ENCODE data around the gene CGN. TPM values are rescaled to one million over a fixed set of nuclear protein-coding genes. Genes with fewer than 3 reads are reported as not detected.

CGN gene
- total RNA-seq, 1 experiment from 2014 or later: 20.3 TPM

DNA sequence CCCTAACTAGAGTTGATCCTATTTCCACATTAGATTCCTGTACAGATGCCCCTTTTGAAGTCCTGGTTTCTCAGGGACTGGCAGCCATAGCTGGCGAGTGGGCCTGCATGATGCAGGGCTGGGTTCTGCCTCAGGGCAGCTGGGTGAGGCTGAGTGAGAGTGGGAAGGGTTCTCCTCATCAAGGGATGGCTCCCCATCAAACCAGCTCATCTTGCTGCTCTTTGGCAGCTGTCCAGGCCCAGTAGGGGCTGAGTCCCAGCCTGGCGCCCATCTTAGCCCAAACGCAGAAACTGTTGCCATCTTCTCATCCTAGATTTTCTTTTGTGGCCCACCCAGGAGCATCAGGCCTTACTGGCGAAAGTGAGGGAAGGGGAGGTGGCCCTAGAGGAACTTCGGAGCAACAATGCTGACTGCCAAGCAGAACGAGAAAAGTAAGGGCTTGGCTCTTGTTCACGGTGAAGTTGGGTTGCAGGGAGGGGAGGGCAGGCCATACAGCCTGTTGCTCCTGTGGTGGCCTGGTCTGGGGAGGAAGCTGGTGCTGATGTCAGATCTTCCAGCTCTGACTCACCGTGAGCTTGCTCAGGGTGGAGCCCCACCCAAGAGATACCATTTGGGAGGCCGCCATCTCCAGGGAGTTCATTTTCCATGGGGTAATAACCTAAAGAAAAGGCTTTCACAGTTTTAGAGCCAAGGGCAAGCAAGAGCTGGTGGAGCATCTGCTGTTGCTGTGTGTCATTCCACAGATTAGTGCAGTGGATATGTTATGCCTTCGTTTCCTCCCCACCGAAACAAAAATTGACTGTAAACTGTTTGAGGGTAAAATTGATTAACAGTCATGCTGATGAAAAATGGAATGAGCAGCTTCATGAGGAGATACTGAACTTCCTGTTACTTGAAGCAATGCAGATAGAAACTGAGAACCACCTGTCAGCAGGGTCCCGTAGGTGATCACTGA is 63.7 kb downstream of the CGN start:
- H3K27me3 ChIP-seq (ENCODE audit: control insufficient read depth, insufficient read depth, low read length): no peaks in the 10 kb centered on the region
- DNase-seq: no peak
- H3K36me3 ChIP-seq (replicated peaks; ENCODE audit: control insufficient read depth, insufficient read depth, low read length): peaks cover 11% of the 10 kb centered on the region
- no peak overlapping the region for H3K4me3 ChIP-seq (ENCODE audit: insufficient read depth, low read depth, low read length)

- no peak overlapping the region for H3K4me3 ChIP-seq (ENCODE audit: insufficient read depth, low read depth, low read length)
- peaks cover 18% of the 10 kb centered on the region for H3K36me3 ChIP-seq (replicated peaks; ENCODE audit: control insufficient read depth, insufficient read depth, low read length)
- H3K27me3 ChIP-seq (ENCODE audit: control insufficient read depth, insufficient read depth, low read length): no peaks in the 10 kb centered on the region
- DNase-seq: peak; percentile 49
Measured at GRCh38 chr1:151577173-151577572, 66.0 kb downstream of the CGN start.

DNA sequence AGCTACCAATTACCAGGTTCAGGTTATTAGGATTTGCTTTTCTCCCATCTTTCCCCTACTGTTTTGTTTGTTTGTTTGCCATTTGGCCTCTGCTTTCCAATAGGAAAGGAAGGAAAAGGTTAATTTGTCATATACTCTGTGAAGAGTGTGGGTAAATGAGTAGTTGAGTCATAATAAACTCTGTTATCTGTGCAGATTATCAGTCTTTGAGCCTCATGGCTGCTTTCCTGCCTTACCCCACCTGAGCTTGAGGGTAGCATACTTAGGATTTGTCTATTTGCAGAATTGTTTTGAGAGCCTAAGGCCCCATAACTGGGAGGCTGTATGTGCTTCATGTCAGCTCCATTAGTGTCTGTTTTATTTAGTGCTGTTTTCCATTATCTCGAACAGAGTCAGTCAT is 67.8 kb downstream of the CGN start:
- Histone ChIP-seq H3K36me3 (replicated peaks; ENCODE audit: control insufficient read depth, insufficient read depth, low read length) (peaks cover 21% of the 10 kb centered on the region), H3K27me3 (ENCODE audit: control insufficient read depth, insufficient read depth, low read length) (no peaks in the 10 kb centered on the region), H3K4me3 (ENCODE audit: insufficient read depth, low read depth, low read length) (no peak overlapping the region)
- DNase-seq: no peak

- no peak for DNase-seq
- Histone ChIP-seq H3K27me3 (ENCODE audit: control insufficient read depth, insufficient read depth, low read length) (no peaks in the 10 kb centered on the region), H3K4me3 (ENCODE audit: insufficient read depth, low read depth, low read length) (no peak overlapping the region), H3K36me3 (replicated peaks; ENCODE audit: control insufficient read depth, insufficient read depth, low read length) (peaks cover 18% of the 10 kb centered on the region)
Measured at GRCh38 chr1:151579436-151580225, 68.4 kb downstream of the CGN start.

DNA sequence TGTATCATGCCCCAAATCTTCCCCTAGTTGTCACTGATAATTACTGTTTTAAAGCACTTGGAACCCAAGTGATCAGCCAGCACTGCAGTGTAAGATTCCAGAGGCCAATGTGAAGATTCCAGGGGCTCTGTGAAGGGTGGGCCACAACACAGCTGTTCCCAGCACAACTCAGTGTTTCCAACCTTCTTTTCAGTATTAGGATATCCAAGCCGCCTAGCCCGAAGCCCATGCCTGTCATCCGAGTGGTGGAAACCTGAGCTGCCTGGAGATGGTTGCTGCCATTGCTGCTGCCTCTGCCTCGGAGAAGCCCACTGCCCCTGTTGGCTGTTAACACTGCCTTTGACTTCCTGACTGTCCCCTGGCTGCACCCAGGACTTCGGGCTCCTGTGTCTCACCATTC is 70.3 kb downstream of the CGN start:
- no peak for DNase-seq
- no peaks in the 10 kb centered on the region for H3K27me3 ChIP-seq (ENCODE audit: control insufficient read depth, insufficient read depth, low read length)
- H3K4me3 ChIP-seq (ENCODE audit: insufficient read depth, low read depth, low read length): no peak overlapping the region
- H3K36me3 ChIP-seq (replicated peaks; ENCODE audit: control insufficient read depth, insufficient read depth, low read length): peaks cover 15% of the 10 kb centered on the region

GRCh38 chr1:151581921-151582320 is 70.7 kb downstream of the CGN start:
- H3K36me3 ChIP-seq (replicated peaks; ENCODE audit: control insufficient read depth, insufficient read depth, low read length): peaks cover 15% of the 10 kb centered on the region
- no peak overlapping the region for H3K4me3 ChIP-seq (ENCODE audit: insufficient read depth, low read depth, low read length)
- no peaks in the 10 kb centered on the region for H3K27me3 ChIP-seq (ENCODE audit: control insufficient read depth, insufficient read depth, low read length)
- no peak for DNase-seq

- H3K4me3 ChIP-seq (ENCODE audit: insufficient read depth, low read depth, low read length): no peak overlapping the region
- peaks cover 13% of the 10 kb centered on the region for H3K36me3 ChIP-seq (replicated peaks; ENCODE audit: control insufficient read depth, insufficient read depth, low read length)
- no peaks in the 10 kb centered on the region for H3K27me3 ChIP-seq (ENCODE audit: control insufficient read depth, insufficient read depth, low read length)
- DNase-seq: no peak
Measured at GRCh38 chr1:151583796-151584195, 72.6 kb downstream of the CGN start.

DNA sequence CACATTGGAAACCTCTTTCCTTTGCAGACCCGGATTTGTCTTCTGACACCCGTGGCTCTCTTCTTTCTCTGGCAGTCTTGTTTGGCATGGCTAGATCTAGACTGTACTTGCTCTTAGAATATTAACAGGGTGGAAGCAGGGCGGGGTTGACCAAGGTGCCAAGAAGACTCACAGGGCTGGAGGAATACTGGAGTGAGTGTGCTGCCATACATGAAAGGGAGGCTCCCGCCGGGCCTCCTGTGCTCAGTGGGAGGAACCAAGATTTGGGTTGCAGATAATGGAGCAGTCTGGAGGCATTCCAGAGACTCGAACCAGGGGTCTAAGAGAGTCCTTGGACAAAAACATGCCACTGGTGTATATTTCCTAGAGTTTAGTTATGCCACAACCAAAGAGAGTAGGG is 73.1 kb downstream of the CGN start:
- H3K27me3 ChIP-seq (ENCODE audit: control insufficient read depth, insufficient read depth, low read length): no peaks in the 10 kb centered on the region
- peaks cover 13% of the 10 kb centered on the region for H3K36me3 ChIP-seq (replicated peaks; ENCODE audit: control insufficient read depth, insufficient read depth, low read length)
- DNase-seq: no peak
- no peak overlapping the region for H3K4me3 ChIP-seq (ENCODE audit: insufficient read depth, low read depth, low read length)

- no peak overlapping the region for H3K4me3 ChIP-seq (ENCODE audit: insufficient read depth, low read depth, low read length)
- H3K27me3 ChIP-seq (ENCODE audit: control insufficient read depth, insufficient read depth, low read length): no peaks in the 10 kb centered on the region
- DNase-seq: no peak
- peaks cover 10% of the 10 kb centered on the region for H3K36me3 ChIP-seq (replicated peaks; ENCODE audit: control insufficient read depth, insufficient read depth, low read length)
Measured at GRCh38 chr1:151584780-151585179, 73.6 kb downstream of the CGN start.

DNA sequence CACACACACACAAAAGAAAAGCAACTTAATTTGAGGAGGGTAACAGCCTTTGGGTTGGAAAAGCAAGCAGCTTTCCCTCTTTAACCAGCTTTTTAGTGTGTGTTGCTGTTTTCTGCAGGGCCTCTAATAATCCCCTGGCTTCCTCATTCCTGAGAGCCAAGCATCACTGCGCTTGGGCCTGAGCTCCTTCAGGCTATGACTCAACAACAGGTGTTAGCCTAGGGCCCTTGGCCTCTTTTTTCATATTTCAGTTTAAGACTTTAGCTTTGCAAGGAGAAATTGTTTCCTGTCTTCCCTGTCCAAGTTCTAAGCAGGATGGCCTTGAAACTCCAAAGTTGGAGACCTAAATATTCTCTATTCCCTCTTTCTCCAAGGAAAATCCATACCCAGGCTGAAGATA is 74.4 kb downstream of the CGN start:
- H3K36me3 ChIP-seq (replicated peaks; ENCODE audit: control insufficient read depth, insufficient read depth, low read length): peaks cover 7% of the 10 kb centered on the region
- no peak overlapping the region for H3K4me3 ChIP-seq (ENCODE audit: insufficient read depth, low read depth, low read length)
- no peaks in the 10 kb centered on the region for H3K27me3 ChIP-seq (ENCODE audit: control insufficient read depth, insufficient read depth, low read length)
- DNase-seq: no peak

Other genes starting within 250 kb of the CGN start
- 81.3 and 103 TPM in 2 replicates for gene ZNF687, start 229.1 kb upstream of the CGN start, total RNA-seq (2014; rRNA removed; shearing (Covaris generic))
- 33.4 and 36.2 TPM in 2 replicates for gene PI4KB, start 184.0 kb upstream of the CGN start, total RNA-seq (2014; rRNA removed; shearing (Covaris generic))
- 73.1 and 74.9 TPM in 2 replicates for gene RFX5, start 164.1 kb upstream of the CGN start, total RNA-seq (2014; rRNA removed; shearing (Covaris generic))
- gene SELENBP1, start 138.7 kb upstream of the CGN start, total RNA-seq (2014; rRNA removed; shearing (Covaris generic)): 36.9 and 41.9 TPM in 2 replicates
- gene PSMB4, start 111.8 kb upstream of the CGN start, total RNA-seq (2014; rRNA removed; shearing (Covaris generic)): 889 and 932 TPM in 2 replicates
- gene POGZ, start 51.9 kb upstream of the CGN start, total RNA-seq (2014; rRNA removed; shearing (Covaris generic)): 44.7 and 56.5 TPM in 2 replicates
- 11.3 and 11.9 TPM in 2 replicates for gene TUFT1, start 28.9 kb downstream of the CGN start, total RNA-seq (2014; rRNA removed; shearing (Covaris generic))
- 35.1 and 47.8 TPM in 2 replicates for gene SNX27, start 100.7 kb downstream of the CGN start, total RNA-seq (2014; rRNA removed; shearing (Covaris generic))
- gene CELF3, start 205.4 kb downstream of the CGN start, total RNA-seq (2014; rRNA removed; shearing (Covaris generic)): 0.07 TPM in 1 of 2 replicates, not detected in the other
- gene RIIAD1, start 210.1 kb downstream of the CGN start, total RNA-seq (2014; rRNA removed; shearing (Covaris generic)): not detected in 2 replicates